Activated naive CD8-positive, alpha-beta T cell (primary cell): ENCODE measurements around the gene GDF7.
"Not testable (repeated sequence)": the region's sequence is repeated elsewhere in the genome, so short reads cannot be mapped to it uniquely, and the experiment has no call there.

Experiments
- H3K27ac Mint-ChIP-seq: one replicate; pipeline ENCODE4 v1.8.0; 2021; ENCODE audit warnings: mixed read lengths
- H3K27me3 Mint-ChIP-seq: one replicate; pipeline ENCODE4 v1.8.0; 2021; ENCODE audit warnings: mixed read lengths
- H3K36me3 Mint-ChIP-seq: one replicate; pipeline ENCODE4 v1.8.0; 2021; ENCODE audit warnings: mixed read lengths
- H3K4me1 Mint-ChIP-seq: one replicate; pipeline ENCODE4 v1.8.0; 2021; ENCODE audit warnings: low read depth, mixed read lengths
- H3K4me3 Mint-ChIP-seq: one replicate; pipeline ENCODE4 v1.8.0; 2021; ENCODE audit warnings: mild to moderate bottlenecking, mixed read lengths
- H3K9me3 Mint-ChIP-seq: one replicate; pipeline ENCODE4 v1.8.0; 2021; ENCODE audit warnings: low read depth, mixed read lengths

Gene GDF7

GRCh38 chr2:20704886-20705285 lies 37.9 kb downstream of the GDF7 start:
- Mint-ChIP-seq H3K4me1 (peaks cover under 1% of the 10 kb centered on the region), H3K27me3 (no peaks in the 10 kb centered on the region), H3K4me3 (no peak overlapping the region), H3K36me3 (peaks cover 13% of the 10 kb centered on the region), H3K27ac (no peak overlapping the region), H3K9me3 (no peaks in the 10 kb centered on the region)

- H3K4me3 Mint-ChIP-seq, result no peak overlapping the region
- peaks cover 16% of the 10 kb centered on the region for H3K36me3 Mint-ChIP-seq
- H3K27ac Mint-ChIP-seq, result no peak overlapping the region
- H3K27me3 Mint-ChIP-seq, result no peaks in the 10 kb centered on the region
- no peaks in the 10 kb centered on the region for H3K4me1 Mint-ChIP-seq
- no peaks in the 10 kb centered on the region for H3K9me3 Mint-ChIP-seq
Measured at GRCh38 chr2:20706217-20706616, 39.3 kb downstream of the GDF7 start.

DNA sequence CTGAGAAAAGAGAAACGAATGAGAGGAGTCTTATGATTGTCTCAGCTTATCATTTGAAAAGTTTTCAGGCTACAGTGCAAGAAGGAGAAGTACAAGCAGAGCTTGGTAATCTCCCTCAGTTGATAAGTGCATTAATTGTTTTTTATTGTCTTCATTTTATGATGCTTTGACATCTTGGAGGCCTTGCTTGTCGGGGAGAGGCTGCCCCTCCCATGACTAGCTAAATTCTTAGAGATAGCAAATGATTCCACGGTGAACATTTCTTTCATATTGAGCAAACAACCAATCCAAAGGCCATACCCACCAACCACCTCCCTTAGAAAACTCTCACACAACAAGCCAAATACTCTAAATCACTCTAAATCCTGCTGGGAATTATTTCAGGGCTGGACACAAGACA lies 39.8 kb downstream of the GDF7 start:
- Mint-ChIP-seq H3K9me3 (no peaks in the 10 kb centered on the region), H3K36me3 (peaks cover 14% of the 10 kb centered on the region), H3K27me3 (no peaks in the 10 kb centered on the region), H3K4me3 (no peak overlapping the region), H3K27ac (no peak overlapping the region), H3K4me1 (no peaks in the 10 kb centered on the region)

DNA sequence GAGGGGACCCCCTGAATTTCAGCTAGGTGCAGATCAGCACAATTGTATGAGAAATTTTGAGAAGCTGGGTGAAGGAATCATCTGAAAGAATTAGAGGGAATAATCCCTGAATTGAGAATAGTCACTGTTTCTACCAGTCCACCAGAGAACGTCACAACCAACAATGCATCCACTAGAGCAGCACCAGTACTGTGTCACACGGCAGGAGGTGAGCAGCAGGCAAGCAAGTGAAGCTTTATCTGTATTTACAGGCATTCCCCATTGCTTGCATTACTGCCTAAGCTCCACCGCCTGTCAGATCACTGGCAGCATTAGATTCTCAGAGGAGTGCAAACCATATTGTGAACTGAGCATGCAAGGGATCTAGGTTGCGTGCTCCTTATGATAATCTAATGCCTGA lies 40.7 kb downstream of the GDF7 start:
- Mint-ChIP-seq H3K4me3 (no peak overlapping the region), H3K9me3 (no peaks in the 10 kb centered on the region), H3K27me3 (no peaks in the 10 kb centered on the region), H3K36me3 (peaks cover 16% of the 10 kb centered on the region), H3K27ac (no peak overlapping the region), H3K4me1 (peaks cover 2% of the 10 kb centered on the region)

DNA sequence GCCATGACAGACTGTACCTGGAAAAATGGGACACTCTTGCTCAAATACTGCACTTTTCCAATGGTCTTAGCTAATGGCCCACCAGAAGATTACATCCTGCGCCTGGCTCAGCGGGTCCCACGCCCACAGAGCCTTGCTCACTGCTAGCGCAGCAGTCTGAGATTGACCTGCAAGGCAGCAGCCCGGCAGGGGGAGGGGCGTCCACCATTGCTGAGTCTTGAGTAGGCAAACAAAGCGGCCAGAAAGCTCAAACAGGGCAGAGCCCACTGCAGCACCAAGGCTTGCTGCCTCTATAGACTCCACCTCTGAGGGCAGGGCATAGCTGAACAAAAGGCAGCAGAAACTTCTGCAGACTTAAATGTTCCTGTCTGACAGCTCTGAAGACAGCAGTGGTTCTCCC lies 44.7 kb downstream of the GDF7 start:
- H3K9me3 Mint-ChIP-seq, H3K27me3 Mint-ChIP-seq, H3K27ac Mint-ChIP-seq, H3K4me3 Mint-ChIP-seq, H3K4me1 Mint-ChIP-seq: not testable (repeated sequence)
- H3K36me3 Mint-ChIP-seq, result peaks cover 24% of the 10 kb centered on the region

DNA sequence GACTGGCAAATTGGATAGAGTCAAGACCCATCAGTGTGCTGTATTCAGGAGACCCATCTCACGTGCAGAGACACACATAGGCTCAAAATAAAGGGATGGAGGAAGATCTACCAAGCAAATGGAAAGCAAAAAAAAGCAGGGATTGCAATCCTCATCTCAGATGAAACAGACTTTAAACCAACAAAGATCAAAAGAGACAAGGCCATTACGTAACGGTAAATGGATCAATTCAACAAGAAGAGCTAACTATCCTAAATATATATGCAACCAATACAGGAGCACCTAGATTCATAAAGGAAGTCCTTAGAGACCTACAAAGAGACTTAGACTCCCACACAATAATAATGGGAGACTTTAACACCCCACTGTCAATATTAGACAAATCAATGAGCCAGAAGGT lies 46.6 kb downstream of the GDF7 start:
- peaks cover 38% of the 10 kb centered on the region for H3K36me3 Mint-ChIP-seq
- H3K27ac Mint-ChIP-seq, H3K9me3 Mint-ChIP-seq, H3K4me1 Mint-ChIP-seq, H3K4me3 Mint-ChIP-seq, H3K27me3 Mint-ChIP-seq: not testable (repeated sequence)

- not testable (repeated sequence) for H3K4me1 Mint-ChIP-seq, H3K4me3 Mint-ChIP-seq, H3K27ac Mint-ChIP-seq, H3K27me3 Mint-ChIP-seq, H3K9me3 Mint-ChIP-seq
- H3K36me3 Mint-ChIP-seq, result peaks cover 44% of the 10 kb centered on the region
Measured at GRCh38 chr2:20714412-20714811, 47.5 kb downstream of the GDF7 start.

- Mint-ChIP-seq H3K4me1 (peaks cover 10% of the 10 kb centered on the region), H3K36me3 (peaks cover 51% of the 10 kb centered on the region), H3K9me3 (peaks cover 18% of the 10 kb centered on the region)
- not testable (repeated sequence) for H3K27ac Mint-ChIP-seq, H3K4me3 Mint-ChIP-seq, H3K27me3 Mint-ChIP-seq
Measured at GRCh38 chr2:20716164-20716563, 49.2 kb downstream of the GDF7 start.

DNA sequence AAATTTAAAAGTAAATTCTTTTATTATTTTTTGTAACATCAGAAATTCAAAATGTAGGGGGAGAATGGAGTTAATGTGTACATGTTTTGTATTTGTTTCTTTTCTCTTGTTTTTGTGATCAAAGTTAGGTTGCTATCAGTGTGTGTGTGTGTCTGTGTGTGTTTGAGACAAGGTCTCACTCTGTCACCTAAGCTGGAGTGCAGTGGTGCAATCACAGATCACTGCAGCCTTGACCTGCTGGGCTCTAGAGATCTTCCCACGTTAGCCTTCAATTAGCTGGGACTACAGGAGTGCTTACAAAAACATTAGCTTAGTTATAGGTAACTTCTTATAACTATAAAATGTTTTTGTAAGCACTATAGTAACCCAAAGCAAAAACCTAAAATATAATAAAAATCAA lies 50.7 kb downstream of the GDF7 start:
- no peak overlapping the region for H3K4me3 Mint-ChIP-seq
- H3K4me1 Mint-ChIP-seq, result peaks cover 7% of the 10 kb centered on the region
- no peaks in the 10 kb centered on the region for H3K27me3 Mint-ChIP-seq
- peaks cover 57% of the 10 kb centered on the region for H3K36me3 Mint-ChIP-seq
- no peak overlapping the region for H3K27ac Mint-ChIP-seq
- H3K9me3 Mint-ChIP-seq, result peaks cover 25% of the 10 kb centered on the region

DNA sequence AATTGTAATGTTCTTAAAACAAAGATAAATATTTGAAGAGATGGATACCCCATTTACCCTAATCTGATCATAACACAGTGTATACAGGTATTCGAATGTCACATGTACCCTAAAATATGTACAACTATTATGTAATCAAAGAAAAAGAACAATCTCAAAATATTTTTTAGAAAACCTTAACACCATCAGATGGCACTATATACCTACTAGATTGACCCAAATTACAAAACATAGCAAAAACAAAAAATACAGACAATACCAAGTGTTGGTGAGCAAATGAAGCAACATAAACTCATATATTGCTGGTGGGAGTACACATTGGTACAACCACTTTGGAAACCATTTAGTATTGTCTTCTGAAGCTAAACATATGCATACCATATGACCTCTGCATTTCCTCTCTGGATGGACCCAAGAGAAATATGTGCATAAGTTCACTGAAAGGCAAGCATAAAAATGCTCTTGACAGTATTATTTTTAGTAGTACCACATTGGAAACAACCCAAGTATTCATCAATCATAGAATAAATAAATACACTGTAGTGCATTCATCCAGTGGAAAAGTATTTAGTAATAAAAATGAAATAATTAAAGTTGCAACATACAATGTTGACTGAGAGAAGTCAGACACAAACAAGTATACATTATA lies 55.8 kb downstream of the GDF7 start:
- no peak overlapping the region for H3K4me3 Mint-ChIP-seq
- H3K9me3 Mint-ChIP-seq, result peaks cover 30% of the 10 kb centered on the region
- no peaks in the 10 kb centered on the region for H3K27me3 Mint-ChIP-seq
- H3K36me3 Mint-ChIP-seq, result peaks cover 64% of the 10 kb centered on the region
- H3K4me1 Mint-ChIP-seq, result peaks cover 2% of the 10 kb centered on the region
- H3K27ac Mint-ChIP-seq, result no peak overlapping the region

GRCh38 chr2:20723543-20723942 lies 56.6 kb downstream of the GDF7 start:
- no peaks in the 10 kb centered on the region for H3K27me3 Mint-ChIP-seq
- peaks cover 2% of the 10 kb centered on the region for H3K4me1 Mint-ChIP-seq
- H3K36me3 Mint-ChIP-seq, result peaks cover 62% of the 10 kb centered on the region
- peaks cover 24% of the 10 kb centered on the region for H3K9me3 Mint-ChIP-seq
- H3K27ac Mint-ChIP-seq, result no peak overlapping the region
- H3K4me3 Mint-ChIP-seq, result no peak overlapping the region

DNA sequence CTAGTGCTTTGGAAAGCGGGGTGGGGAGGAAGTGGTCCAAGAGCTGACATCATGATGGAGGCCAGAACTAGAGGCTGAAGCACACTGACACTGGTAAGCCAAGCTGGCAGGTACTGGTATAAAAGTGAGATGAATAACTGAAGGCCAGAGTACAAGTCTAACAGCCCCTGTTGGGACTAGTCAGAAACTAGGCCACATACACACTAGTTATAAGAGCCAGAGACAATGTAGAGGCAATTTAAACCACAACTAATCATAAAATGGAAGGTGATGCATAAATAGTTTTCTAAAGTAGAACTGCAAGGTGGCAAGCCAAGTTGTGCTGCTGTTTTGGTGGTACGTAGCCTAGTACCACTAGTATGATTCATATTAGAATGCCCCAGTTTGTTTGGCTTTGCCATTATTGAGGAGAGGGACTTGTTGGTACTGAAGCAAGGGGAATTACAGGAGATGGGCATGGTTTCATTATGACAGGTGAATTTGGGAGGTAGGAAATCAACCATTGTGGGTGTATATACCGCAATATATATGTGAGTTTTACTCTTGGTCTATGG lies 57.6 kb downstream of the GDF7 start:
- Mint-ChIP-seq H3K27ac (no peak overlapping the region), H3K4me3 (no peak overlapping the region), H3K36me3 (peaks cover 59% of the 10 kb centered on the region), H3K4me1 (peaks cover 2% of the 10 kb centered on the region), H3K27me3 (no peaks in the 10 kb centered on the region), H3K9me3 (peaks cover 24% of the 10 kb centered on the region)

DNA sequence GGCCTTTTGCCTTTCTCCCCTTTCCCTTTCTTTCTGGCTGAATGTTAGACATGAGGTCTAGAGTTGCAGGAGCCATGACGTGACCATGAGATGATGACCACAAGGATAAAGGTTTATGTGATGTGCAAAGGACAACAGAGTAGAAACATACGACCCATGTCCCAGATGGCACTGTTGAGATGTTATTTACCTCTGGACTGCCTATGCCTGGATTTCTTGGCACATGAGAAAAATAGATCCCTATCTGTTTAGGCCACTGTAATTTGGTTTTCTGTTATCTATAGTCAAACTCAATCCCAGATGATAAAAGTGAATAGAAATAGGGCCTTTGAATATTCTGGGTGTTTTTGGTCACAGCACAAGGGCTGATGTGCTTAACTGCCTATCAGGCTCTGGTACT lies 58.8 kb downstream of the GDF7 start:
- no peaks in the 10 kb centered on the region for H3K27me3 Mint-ChIP-seq
- H3K4me1 Mint-ChIP-seq, result no peaks in the 10 kb centered on the region
- H3K4me3 Mint-ChIP-seq, result no peak overlapping the region
- H3K36me3 Mint-ChIP-seq, result peaks cover 53% of the 10 kb centered on the region
- peaks cover 17% of the 10 kb centered on the region for H3K9me3 Mint-ChIP-seq
- H3K27ac Mint-ChIP-seq, result no peak overlapping the region

DNA sequence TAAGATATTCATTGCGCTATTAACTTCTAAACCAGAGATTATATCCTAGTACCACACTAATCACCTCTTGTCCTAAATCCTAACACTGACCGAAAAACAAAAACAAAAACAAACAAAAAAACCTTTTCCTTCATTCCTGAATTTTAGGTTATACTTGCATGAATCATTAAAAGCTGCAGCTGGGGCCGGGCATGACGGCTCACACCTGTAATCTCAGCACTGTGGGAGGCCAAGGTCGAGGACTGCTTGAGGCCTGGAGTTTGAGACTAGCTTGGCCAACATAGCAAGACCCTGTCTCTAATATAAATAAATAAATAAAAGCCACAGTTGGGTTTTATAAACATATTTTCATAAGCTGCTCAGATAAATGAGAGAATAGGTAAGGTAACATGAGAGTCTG lies 60.0 kb downstream of the GDF7 start:
- Mint-ChIP-seq H3K4me3 (no peak overlapping the region), H3K27me3 (no peaks in the 10 kb centered on the region), H3K36me3 (peaks cover 47% of the 10 kb centered on the region), H3K27ac (no peak overlapping the region), H3K9me3 (peaks cover 5% of the 10 kb centered on the region), H3K4me1 (no peaks in the 10 kb centered on the region)

GRCh38 chr2:20728114-20728758 lies 61.3 kb downstream of the GDF7 start:
- Mint-ChIP-seq H3K4me3 (no peak overlapping the region), H3K4me1 (no peaks in the 10 kb centered on the region), H3K36me3 (peaks cover 48% of the 10 kb centered on the region), H3K9me3 (peaks cover 5% of the 10 kb centered on the region), H3K27me3 (no peaks in the 10 kb centered on the region), H3K27ac (no peak overlapping the region)
